GM23338 (cell line): ENCODE data around the gene AGA. TPM values are rescaled to one million over a fixed set of nuclear protein-coding genes. Genes with fewer than 3 reads are reported as not detected.

Experiments
- ATAC-seq: fragments of 200-7000 bp; cut with Tn5 transposase; 3 replicates; pipeline ENCODE4 v1.9.1; 2020
- DNase-seq: peaks from one replicate; pipeline ENCODE4 v3.0.0-alpha.2; 2015; ENCODE audit warnings: low spot score
- H2AFZ ChIP-seq: fragments of 200-600 bp; sonication (generic); 2 replicates; pipeline ENCODE4 v1.8.0; 2016; ENCODE audit warnings: antibody characterized with exemption, mild to moderate bottlenecking, moderate library complexity
- H3F3A ChIP-seq: fragments of 200-600 bp; sonication (generic); replicated peaks from 2 replicates; pipeline ENCODE4 v1.8.0; 2017; ENCODE audit warnings: antibody characterized with exemption, mixed run types, low read depth
- H3K27ac ChIP-seq: fragments of 200-600 bp; sonication (generic); 2 replicates; pipeline ENCODE4 v1.6.1; 2016; ENCODE audit warnings: low read depth
- H3K27me3 ChIP-seq: fragments of 200-600 bp; sonication (generic); 2 replicates; pipeline ENCODE4 v1.8.0; 2016; ENCODE audit warnings: mild to moderate bottlenecking, mixed run types, moderate library complexity; ENCODE audit not compliant: insufficient read depth
- H3K36me3 ChIP-seq: fragments of 200-600 bp; sonication (generic); 2 replicates; pipeline ENCODE4 v1.8.0; 2016; ENCODE audit warnings: mild to moderate bottlenecking; ENCODE audit not compliant: insufficient read depth
- H3K4me1 ChIP-seq: fragments of 200-600 bp; sonication (generic); 2 replicates; pipeline ENCODE4 v1.8.0; 2016; ENCODE audit warnings: mild to moderate bottlenecking, moderate library complexity; ENCODE audit not compliant: insufficient read depth
- H3K4me2 ChIP-seq: fragments of 200-600 bp; sonication (generic); 2 replicates; pipeline ENCODE4 v1.7.1; 2017; ENCODE audit warnings: mixed run types
- H3K4me3 ChIP-seq: fragments of 200-600 bp; sonication (generic); 2 replicates; pipeline ENCODE4 v1.6.1; 2016; ENCODE audit warnings: mixed run types
- H3K79me2 ChIP-seq: fragments of 200-600 bp; sonication (generic); replicated peaks from 2 replicates; pipeline ENCODE4 v1.8.0; 2017; ENCODE audit warnings: mild to moderate bottlenecking; ENCODE audit not compliant: insufficient read depth
- H3K9me2 ChIP-seq: fragments of 200-600 bp; sonication (generic); 2 replicates; pipeline ENCODE4 v1.8.0; 2017; ENCODE audit not compliant: insufficient read depth
- H4K20me1 ChIP-seq: fragments of 200-600 bp; sonication (generic); replicated peaks from 2 replicates; pipeline ENCODE4 v1.8.0; 2017; ENCODE audit warnings: mild to moderate bottlenecking; ENCODE audit not compliant: insufficient read depth
- H3K27ac Mint-ChIP-seq: 2 replicates; pipeline ENCODE4 v1.8.0; 2020; ENCODE audit warnings: inconsistent platforms, mild to moderate bottlenecking, moderate library complexity, mixed read lengths
- H3K27me3 Mint-ChIP-seq: 3 replicates; pipeline ENCODE4 v1.8.0; 2022; ENCODE audit warnings: low read depth, mild to moderate bottlenecking, moderate library complexity, mixed read lengths, inconsistent platforms; ENCODE audit not compliant: insufficient read depth, poor library complexity
- H3K36me3 Mint-ChIP-seq: 3 replicates; pipeline ENCODE4 v1.8.0; 2021; ENCODE audit warnings: low read depth, mild to moderate bottlenecking, inconsistent platforms, moderate library complexity, mixed read lengths
- H3K4me1 Mint-ChIP-seq: 3 replicates; pipeline ENCODE4 v1.8.0; 2020; ENCODE audit warnings: mild to moderate bottlenecking, inconsistent platforms, mixed read lengths
- H3K4me3 Mint-ChIP-seq: 3 replicates; pipeline ENCODE4 v1.8.0; 2021; ENCODE audit warnings: moderate library complexity, mild to moderate bottlenecking, inconsistent platforms, mixed read lengths
- H3K9me3 Mint-ChIP-seq: 3 replicates; pipeline ENCODE4 v1.8.0; 2020; ENCODE audit warnings: moderate library complexity, mild to moderate bottlenecking, inconsistent platforms, mixed read lengths
- CREB1 ChIP-seq: fragments of 250-450 bp; sonication (Bioruptor Pico); IDR thresholded peaks from 2 replicates; pipeline ENCODE4 v1.5.0; 2020; ENCODE audit warnings: low read depth, mild to moderate bottlenecking, moderate library complexity
- CTCF ChIP-seq, 2 experiments: fragments of 200-600 bp in 1 of 2; sonication (generic) in 1 of 2; conservative IDR thresholded peaks; 2 replicates each; pipeline versions ENCODE4 v1.5.1 to v1.6.1; 2016 to 2017; ENCODE audit warnings: antibody characterized with exemption in 2 of 2, low read depth in 2 of 2, mild to moderate bottlenecking in 2 of 2, moderate library complexity in 1 of 2
- EZH2 ChIP-seq: fragments of 200-600 bp; sonication (generic); IDR thresholded peaks from one replicate; pipeline ENCODE4 v1.8.0; 2017; ENCODE audit warnings: antibody characterized with exemption, mild to moderate bottlenecking, low read depth; ENCODE audit not compliant: unreplicated experiment
- EZH2phosphoT487 ChIP-seq: fragments of 200-600 bp; sonication (generic); IDR thresholded peaks from one replicate; pipeline ENCODE4 v1.8.1; 2018; ENCODE audit warnings: antibody characterized with exemption; ENCODE audit not compliant: unreplicated experiment
- JUNB ChIP-seq: IDR thresholded peaks from one replicate; pipeline ENCODE4 v1.6.1; 2016; ENCODE audit warnings: antibody characterized with exemption; ENCODE audit not compliant: unreplicated experiment
- NANOG ChIP-seq: IDR thresholded peaks from 2 replicates; pipeline ENCODE4 v1.6.1; 2016; ENCODE audit warnings: antibody characterized with exemption, borderline replicate concordance
- POLR2AphosphoS5 ChIP-seq: IDR thresholded peaks from 2 replicates; pipeline ENCODE4 v1.6.1; 2016; ENCODE audit warnings: antibody characterized with exemption, low read depth
- STAT1 ChIP-seq: IDR thresholded peaks from one replicate; pipeline ENCODE4 v1.6.1; 2016; ENCODE audit warnings: antibody characterized with exemption; ENCODE audit not compliant: unreplicated experiment
- ZNF114 ChIP-seq: fragments of 250-450 bp; sonication (Bioruptor Pico); IDR thresholded peaks from 2 replicates; pipeline ENCODE4 v1.5.0; 2020; ENCODE audit warnings: mild to moderate bottlenecking, moderate library complexity
- ZNF331 ChIP-seq: fragments of 250-450 bp; sonication (Bioruptor Pico); IDR thresholded peaks from 2 replicates; pipeline ENCODE4 v1.5.0; 2020; ENCODE audit warnings: low read depth, mild to moderate bottlenecking, moderate library complexity
- polyA plus RNA-seq: library from polyadenylated mRNA; unstranded; fragments of >200 nt; fragmentation: Nextera tagmentation; extraction: Ambion mirVana; gene quantifications from 2 replicates; pipeline ENCODE4 v1.2.1, GENCODE V29; 2016
- total RNA-seq: library from RNA; depleted of rRNA; stranded (reverse); fragments of >200 nt; shearing (Covaris generic); gene quantifications from 2 replicates; pipeline ENCODE4 v1.2.3, GENCODE V29; 2014
- TF ChIP-seq, protein P1 (sequence below): IDR thresholded peaks from 2 replicates; pipeline ENCODE4 v1.6.1; 2016; ENCODE audit warnings: antibody characterized with exemption
- TF ChIP-seq, protein P2 (sequence below): fragments of 250-450 bp; sonication (Bioruptor Pico); IDR thresholded peaks from 2 replicates; pipeline ENCODE4 v1.5.0; 2020; ENCODE audit warnings: mild to moderate bottlenecking, moderate library complexity
- TF ChIP-seq, protein P3 (sequence below): IDR thresholded peaks from one replicate; pipeline ENCODE4 v1.6.1; 2018; ENCODE audit warnings: antibody characterized with exemption; ENCODE audit not compliant: unreplicated experiment

The AGA gene
- total and polyA plus RNA-seq, 2 experiments from 2014 or later, result 5.5 to 12.8 TPM

- no peaks in the 10 kb centered on the region for H3K36me3 ChIP-seq
- no peak for ATAC-seq
Measured at GRCh38 chr4:177451108-177451500, 8.9 kb upstream of the AGA start.

More at GRCh38 chr4:177451108-177451500, 8.9 kb upstream of the AGA start:
- H3K27me3 Mint-ChIP-seq, result no peaks in the 10 kb centered on the region
- H3K27ac ChIP-seq, result no peak overlapping the region
- no peak overlapping the region for H3K4me2 ChIP-seq
- peaks cover 3% of the 10 kb centered on the region; the same call in 1 of the 3 replicates for H3K4me1 Mint-ChIP-seq
- H3K27ac Mint-ChIP-seq, result no peak overlapping the region
- no peaks in the 10 kb centered on the region for H3F3A ChIP-seq
- H3K36me3 Mint-ChIP-seq, result no peaks in the 10 kb centered on the region
- DNase-seq, result no peak
- H3K9me2 ChIP-seq, result no peaks in the 10 kb centered on the region
- H3K27me3 ChIP-seq, result no peaks in the 10 kb centered on the region
- TF ChIP-seq NANOG (no peak), STAT1 (no peak), ZNF114 (CRISPR knock-in tag) (no peak), JUNB (no peak), CREB1 (no peak), POLR2AphosphoS5 (no peak), EZH2phosphoT487 (no peak), EZH2 (no peak), CTCF (conservative IDR thresholded peaks at IDR 0.05; ENCODE audit: low read depth in 2 of 2) (no peak), ZNF331 (CRISPR knock-in tag) (no peak)
- TF ChIP-seq, protein P1, sequence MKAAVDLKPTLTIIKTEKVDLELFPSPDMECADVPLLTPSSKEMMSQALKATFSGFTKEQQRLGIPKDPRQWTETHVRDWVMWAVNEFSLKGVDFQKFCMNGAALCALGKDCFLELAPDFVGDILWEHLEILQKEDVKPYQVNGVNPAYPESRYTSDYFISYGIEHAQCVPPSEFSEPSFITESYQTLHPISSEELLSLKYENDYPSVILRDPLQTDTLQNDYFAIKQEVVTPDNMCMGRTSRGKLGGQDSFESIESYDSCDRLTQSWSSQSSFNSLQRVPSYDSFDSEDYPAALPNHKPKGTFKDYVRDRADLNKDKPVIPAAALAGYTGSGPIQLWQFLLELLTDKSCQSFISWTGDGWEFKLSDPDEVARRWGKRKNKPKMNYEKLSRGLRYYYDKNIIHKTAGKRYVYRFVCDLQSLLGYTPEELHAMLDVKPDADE, result no peak
- TF ChIP-seq, protein P2, sequence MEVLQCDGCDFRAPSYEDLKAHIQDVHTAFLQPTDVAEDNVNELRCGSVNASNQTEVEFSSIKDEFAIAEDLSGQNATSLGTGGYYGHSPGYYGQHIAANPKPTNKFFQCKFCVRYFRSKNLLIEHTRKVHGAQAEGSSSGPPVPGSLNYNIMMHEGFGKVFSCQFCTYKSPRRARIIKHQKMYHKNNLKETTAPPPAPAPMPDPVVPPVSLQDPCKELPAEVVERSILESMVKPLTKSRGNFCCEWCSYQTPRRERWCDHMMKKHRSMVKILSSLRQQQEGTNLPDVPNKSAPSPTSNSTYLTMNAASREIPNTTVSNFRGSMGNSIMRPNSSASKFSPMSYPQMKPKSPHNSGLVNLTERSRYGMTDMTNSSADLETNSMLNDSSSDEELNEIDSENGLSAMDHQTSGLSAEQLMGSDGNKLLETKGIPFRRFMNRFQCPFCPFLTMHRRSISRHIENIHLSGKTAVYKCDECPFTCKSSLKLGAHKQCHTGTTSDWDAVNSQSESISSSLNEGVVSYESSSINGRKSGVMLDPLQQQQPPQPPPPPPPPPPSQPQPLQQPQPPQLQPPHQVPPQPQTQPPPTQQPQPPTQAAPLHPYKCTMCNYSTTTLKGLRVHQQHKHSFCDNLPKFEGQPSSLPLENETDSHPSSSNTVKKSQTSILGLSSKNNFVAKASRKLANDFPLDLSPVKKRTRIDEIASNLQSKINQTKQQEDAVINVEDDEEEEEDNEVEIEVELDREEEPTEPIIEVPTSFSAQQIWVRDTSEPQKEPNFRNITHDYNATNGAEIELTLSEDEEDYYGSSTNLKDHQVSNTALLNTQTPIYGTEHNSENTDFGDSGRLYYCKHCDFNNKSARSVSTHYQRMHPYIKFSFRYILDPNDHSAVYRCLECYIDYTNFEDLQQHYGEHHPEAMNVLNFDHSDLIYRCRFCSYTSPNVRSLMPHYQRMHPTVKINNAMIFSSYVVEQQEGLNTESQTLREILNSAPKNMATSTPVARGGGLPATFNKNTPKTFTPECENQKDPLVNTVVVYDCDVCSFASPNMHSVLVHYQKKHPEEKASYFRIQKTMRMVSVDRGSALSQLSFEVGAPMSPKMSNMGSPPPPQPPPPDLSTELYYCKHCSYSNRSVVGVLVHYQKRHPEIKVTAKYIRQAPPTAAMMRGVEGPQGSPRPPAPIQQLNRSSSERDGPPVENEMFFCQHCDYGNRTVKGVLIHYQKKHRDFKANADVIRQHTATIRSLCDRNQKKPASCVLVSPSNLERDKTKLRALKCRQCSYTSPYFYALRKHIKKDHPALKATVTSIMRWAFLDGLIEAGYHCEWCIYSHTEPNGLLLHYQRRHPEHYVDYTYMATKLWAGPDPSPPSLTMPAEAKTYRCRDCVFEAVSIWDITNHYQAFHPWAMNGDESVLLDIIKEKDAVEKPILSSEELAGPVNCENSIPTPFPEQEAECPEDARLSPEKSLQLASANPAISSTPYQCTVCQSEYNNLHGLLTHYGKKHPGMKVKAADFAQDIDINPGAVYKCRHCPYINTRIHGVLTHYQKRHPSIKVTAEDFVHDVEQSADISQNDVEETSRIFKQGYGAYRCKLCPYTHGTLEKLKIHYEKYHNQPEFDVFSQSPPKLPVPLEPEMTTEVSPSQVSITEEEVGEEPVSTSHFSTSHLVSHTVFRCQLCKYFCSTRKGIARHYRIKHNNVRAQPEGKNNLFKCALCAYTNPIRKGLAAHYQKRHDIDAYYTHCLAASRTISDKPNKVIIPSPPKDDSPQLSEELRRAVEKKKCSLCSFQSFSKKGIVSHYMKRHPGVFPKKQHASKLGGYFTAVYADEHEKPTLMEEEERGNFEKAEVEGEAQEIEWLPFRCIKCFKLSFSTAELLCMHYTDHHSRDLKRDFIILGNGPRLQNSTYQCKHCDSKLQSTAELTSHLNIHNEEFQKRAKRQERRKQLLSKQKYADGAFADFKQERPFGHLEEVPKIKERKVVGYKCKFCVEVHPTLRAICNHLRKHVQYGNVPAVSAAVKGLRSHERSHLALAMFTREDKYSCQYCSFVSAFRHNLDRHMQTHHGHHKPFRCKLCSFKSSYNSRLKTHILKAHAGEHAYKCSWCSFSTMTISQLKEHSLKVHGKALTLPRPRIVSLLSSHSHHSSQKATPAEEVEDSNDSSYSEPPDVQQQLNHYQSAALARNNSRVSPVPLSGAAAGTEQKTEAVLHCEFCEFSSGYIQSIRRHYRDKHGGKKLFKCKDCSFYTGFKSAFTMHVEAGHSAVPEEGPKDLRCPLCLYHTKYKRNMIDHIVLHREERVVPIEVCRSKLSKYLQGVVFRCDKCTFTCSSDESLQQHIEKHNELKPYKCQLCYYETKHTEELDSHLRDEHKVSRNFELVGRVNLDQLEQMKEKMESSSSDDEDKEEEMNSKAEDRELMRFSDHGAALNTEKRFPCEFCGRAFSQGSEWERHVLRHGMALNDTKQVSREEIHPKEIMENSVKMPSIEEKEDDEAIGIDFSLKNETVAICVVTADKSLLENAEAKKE (CRISPR knock-in tag), result no peak
- TF ChIP-seq, protein P3, sequence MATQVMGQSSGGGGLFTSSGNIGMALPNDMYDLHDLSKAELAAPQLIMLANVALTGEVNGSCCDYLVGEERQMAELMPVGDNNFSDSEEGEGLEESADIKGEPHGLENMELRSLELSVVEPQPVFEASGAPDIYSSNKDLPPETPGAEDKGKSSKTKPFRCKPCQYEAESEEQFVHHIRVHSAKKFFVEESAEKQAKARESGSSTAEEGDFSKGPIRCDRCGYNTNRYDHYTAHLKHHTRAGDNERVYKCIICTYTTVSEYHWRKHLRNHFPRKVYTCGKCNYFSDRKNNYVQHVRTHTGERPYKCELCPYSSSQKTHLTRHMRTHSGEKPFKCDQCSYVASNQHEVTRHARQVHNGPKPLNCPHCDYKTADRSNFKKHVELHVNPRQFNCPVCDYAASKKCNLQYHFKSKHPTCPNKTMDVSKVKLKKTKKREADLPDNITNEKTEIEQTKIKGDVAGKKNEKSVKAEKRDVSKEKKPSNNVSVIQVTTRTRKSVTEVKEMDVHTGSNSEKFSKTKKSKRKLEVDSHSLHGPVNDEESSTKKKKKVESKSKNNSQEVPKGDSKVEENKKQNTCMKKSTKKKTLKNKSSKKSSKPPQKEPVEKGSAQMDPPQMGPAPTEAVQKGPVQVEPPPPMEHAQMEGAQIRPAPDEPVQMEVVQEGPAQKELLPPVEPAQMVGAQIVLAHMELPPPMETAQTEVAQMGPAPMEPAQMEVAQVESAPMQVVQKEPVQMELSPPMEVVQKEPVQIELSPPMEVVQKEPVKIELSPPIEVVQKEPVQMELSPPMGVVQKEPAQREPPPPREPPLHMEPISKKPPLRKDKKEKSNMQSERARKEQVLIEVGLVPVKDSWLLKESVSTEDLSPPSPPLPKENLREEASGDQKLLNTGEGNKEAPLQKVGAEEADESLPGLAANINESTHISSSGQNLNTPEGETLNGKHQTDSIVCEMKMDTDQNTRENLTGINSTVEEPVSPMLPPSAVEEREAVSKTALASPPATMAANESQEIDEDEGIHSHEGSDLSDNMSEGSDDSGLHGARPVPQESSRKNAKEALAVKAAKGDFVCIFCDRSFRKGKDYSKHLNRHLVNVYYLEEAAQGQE, result no peak
- H3K9me3 Mint-ChIP-seq, result no peaks in the 10 kb centered on the region
- H4K20me1 ChIP-seq, result no peaks in the 10 kb centered on the region
- peaks cover 6% of the 10 kb centered on the region; the same call in 1 of the 2 replicates for H3K4me1 ChIP-seq
- H3K4me3 ChIP-seq, result no peak overlapping the region
- no peak overlapping the region for H3K4me3 Mint-ChIP-seq
- no peak overlapping the region for H2AFZ ChIP-seq
- peaks cover 38% of the 10 kb centered on the region for H3K79me2 ChIP-seq
